Mucosa of descending colon (tissue), 3 donors: ENCODE data around the gene TSHZ2. TPM values are rescaled to one million over a fixed set of nuclear protein-coding genes. Genes with fewer than 3 reads are reported as not detected.

ENCODE experiments used
- ATAC-seq: fragments of 200-7000 bp; cut with Tn5 transposase; one replicate; pipeline ENCODE4 v1.9.1; 2020; ENCODE audit warnings: mild to moderate bottlenecking, moderate library complexity
- DNase-seq, 3 donors: peaks; one replicate each; pipeline ENCODE4 v3.0.0-alpha.2; 2020
- H3K36me3 ChIP-seq: fragments of 200-600 bp; one replicate; pipeline ENCODE4 v1.8.0; 2021; ENCODE audit warnings: low read depth, mild to moderate bottlenecking
- H3K4me1 ChIP-seq: fragments of 200-600 bp; one replicate; pipeline ENCODE4 v1.8.0; 2021; ENCODE audit warnings: low read depth, mild to moderate bottlenecking
- H3K4me3 ChIP-seq: fragments of 200-600 bp; one replicate; pipeline ENCODE4 v1.8.0; 2021; ENCODE audit warnings: mild to moderate bottlenecking
- H3K9me3 ChIP-seq: fragments of 200-600 bp; one replicate; pipeline ENCODE4 v1.8.0; 2021; ENCODE audit warnings: mild to moderate bottlenecking
- CTCF ChIP-seq: fragments of 200-600 bp; IDR thresholded peaks from one replicate; pipeline ENCODE4 v1.8.0; 2022; ENCODE audit warnings: antibody characterized with exemption, mild to moderate bottlenecking
- intact Hi-C, 2 donors: fragments of 100-400 bp; cut with DNase I in 1 of 2; cut with micrococcal nuclease in 1 of 2; formaldehyde crosslinking; loops; one replicate each; pipeline versions ENCODE4 v1.11.0 to v1.11.1; 2022; cut with DNase I, micrococcal nuclease
- total RNA-seq, 3 donors: library from RNA; stranded (reverse); fragmentation: NEBNext Ultra II Directional in 2 of 3; extraction: Animal tissue kit (Norgen Biotek cat#: 25700) in 2 of 3; gene quantifications; one replicate each; pipeline versions ENCODE4 v1.2.1 to v1.2.4, GENCODE V29; 2021 to 2023
- donor health status: DM: no; HTN: no; CAD: no; lungs with moderate emphysema.
- donor health status: DM: no; HTN: no; CAD: no.
- donor health status: DM: no; HTN: yes; CAD: no.

Gene TSHZ2
- total RNA-seq, 3 donors from 2014 or later, result 1.9 to 17.8 (median 3.6) TPM

- Histone ChIP-seq H3K36me3 (no peaks in the 10 kb centered on the region), H3K9me3 (no peaks in the 10 kb centered on the region), H3K4me1 (no peaks in the 10 kb centered on the region), H3K4me3 (no peak overlapping the region)
- no peak for DNase-seq
- TF ChIP-seq CTCF, result no peak
- intact Hi-C loops, result no loop called here
- no peak for ATAC-seq
These were observed 11.7 kb downstream of the TSHZ2 start for GRCh38 chr20:52983726-52984450.

- TF ChIP-seq CTCF, result no peak
- Histone ChIP-seq H3K36me3 (no peaks in the 10 kb centered on the region), H3K4me1 (no peaks in the 10 kb centered on the region), H3K9me3 (no peaks in the 10 kb centered on the region), H3K4me3 (no peak overlapping the region)
- intact Hi-C loops, result no loop called here
- no peak for DNase-seq
- ATAC-seq, result no peak
These were observed 12.3 kb downstream of the TSHZ2 start for GRCh38 chr20:52984451-52984810.

- H3K4me3 ChIP-seq, result no peak overlapping the region
- TF ChIP-seq CTCF, result no peak
- no peaks in the 10 kb centered on the region for H3K4me1 ChIP-seq
- intact Hi-C loops, result no loop called here
- H3K36me3 ChIP-seq, result no peaks in the 10 kb centered on the region
- ATAC-seq, result no peak
- DNase-seq, result no peak
- H3K9me3 ChIP-seq, result no peaks in the 10 kb centered on the region
These were observed 13.5 kb downstream of the TSHZ2 start for GRCh38 chr20:52985687-52986086.

- intact Hi-C loops, result no loop called here
- DNase-seq (no peak), ATAC-seq (no peak)
- Histone ChIP-seq H3K36me3 (no peaks in the 10 kb centered on the region), H3K4me3 (no peak overlapping the region), H3K9me3 (no peaks in the 10 kb centered on the region), H3K4me1 (no peaks in the 10 kb centered on the region)
- no peak for TF ChIP-seq CTCF
These were observed 15.1 kb downstream of the TSHZ2 start for GRCh38 chr20:52987295-52987694.

- Histone ChIP-seq H3K36me3 (no peaks in the 10 kb centered on the region), H3K4me3 (no peak overlapping the region), H3K9me3 (no peaks in the 10 kb centered on the region), H3K4me1 (no peaks in the 10 kb centered on the region)
- no peak for TF ChIP-seq CTCF
- DNase-seq (no peak), ATAC-seq (no peak)
- intact Hi-C loops, result no loop called here
These were observed 19.7 kb downstream of the TSHZ2 start for GRCh38 chr20:52991830-52992229.

- intact Hi-C loops, result no loop called here
- no peak for TF ChIP-seq CTCF
- no peak for ATAC-seq
- Histone ChIP-seq H3K36me3 (no peaks in the 10 kb centered on the region), H3K9me3 (no peaks in the 10 kb centered on the region), H3K4me1 (no peaks in the 10 kb centered on the region), H3K4me3 (no peak overlapping the region)
- DNase-seq, result no peak
These were observed 20.5 kb downstream of the TSHZ2 start for GRCh38 chr20:52992632-52993031.
